K562 (cell line): ENCODE data around the gene ANAPC5. TPM values are rescaled to one million over a fixed set of nuclear protein-coding genes. Genes with fewer than 3 reads are reported as not detected.

Experiments
- COPS2 ChIP-seq: fragments of 450-650 bp; conservative IDR thresholded peaks from 2 replicates; pipeline ENCODE4 v1.6.1; 2016; ENCODE audit warnings: mild to moderate bottlenecking, moderate library complexity
- CSDE1 ChIP-seq, 2 experiments: fragments of 450-650 bp; IDR thresholded peaks; 2 replicates each; pipeline ENCODE4 v1.6.1; 2016; ENCODE audit warnings: mild to moderate bottlenecking in 1 of 2
- DPF2 ChIP-seq: fragments of 450-650 bp; IDR thresholded peaks from 2 replicates; pipeline ENCODE4 v1.6.1; 2016
- GTF2A2 ChIP-seq: IDR thresholded peaks from 2 replicates; pipeline ENCODE4 v1.6.1; 2016; ENCODE audit warnings: mild to moderate bottlenecking, missing genetic modification characterization, missing compliant biosample characterization
- KDM2B ChIP-seq: fragments of 250-450 bp; sonication (Bioruptor Pico); IDR thresholded peaks from 2 replicates; pipeline ENCODE4 v1.8.0; 2021; ENCODE audit warnings: mild to moderate bottlenecking, moderate library complexity
- POLR2G ChIP-seq: fragments of 200-400 bp; formaldehyde crosslinking; IDR thresholded peaks from 2 replicates; pipeline ENCODE4 v1.6.1; 2017; ENCODE audit warnings: low read depth, mild to moderate bottlenecking, antibody characterized with exemption, low read length, moderate library complexity
- RBM14 ChIP-seq: fragments of 200-400 bp; formaldehyde crosslinking; IDR thresholded peaks from 2 replicates; pipeline ENCODE4 v1.6.1; 2018; ENCODE audit warnings: low read depth, mild to moderate bottlenecking, low read length, moderate library complexity, borderline replicate concordance; ENCODE audit not compliant: insufficient read depth
- SMARCA5 ChIP-seq: fragments of 450-650 bp; IDR thresholded peaks from 2 replicates; pipeline ENCODE4 v1.6.1; 2016
- SP1 ChIP-seq: sonication (generic); formaldehyde crosslinking; IDR thresholded peaks from 2 replicates; pipeline ENCODE4 v1.8.1; 2022; ENCODE audit warnings: mild to moderate bottlenecking, missing genetic modification reagents
- SREBF2 ChIP-seq: sonication (generic); formaldehyde crosslinking; IDR thresholded peaks from 2 replicates; pipeline ENCODE4 v1.4.0; 2020; ENCODE audit warnings: mild to moderate bottlenecking, missing genetic modification reagents
- TAF15 ChIP-seq: fragments of 200-400 bp; formaldehyde crosslinking; IDR thresholded peaks from 2 replicates; pipeline ENCODE4 v1.6.1; 2017; ENCODE audit warnings: mild to moderate bottlenecking, low read depth, low read length, moderate library complexity
- TEAD4 ChIP-seq, 2 experiments: sonication (generic) in 1 of 2; formaldehyde crosslinking in 1 of 2; IDR thresholded peaks; 2 replicates each; pipeline versions ENCODE4 v1.6.1 to v1.8.0; 2012 to 2022; ENCODE audit warnings: borderline replicate concordance in 1 of 2, inconsistent platforms in 1 of 2, low read length in 1 of 2, mild to moderate bottlenecking in 1 of 2, missing genetic modification reagents in 1 of 2
- U2AF1 ChIP-seq: fragments of 200-400 bp; formaldehyde crosslinking; optimal IDR thresholded peaks from 2 replicates; pipeline ENCODE3; 2017; ENCODE audit warnings: mild to moderate bottlenecking, low read depth, low read length, moderate library complexity
- XRCC5 ChIP-seq: fragments of 200-400 bp; formaldehyde crosslinking; IDR thresholded peaks from 2 replicates; pipeline ENCODE4 v1.6.1; 2017; ENCODE audit warnings: low read depth, mild to moderate bottlenecking, low read length
- ZNF668 ChIP-seq: fragments of 250-450 bp; sonication (Bioruptor Pico); IDR thresholded peaks from 2 replicates; pipeline ENCODE4 v1.8.0; 2022; ENCODE audit warnings: mild to moderate bottlenecking, inconsistent platforms
- ZNF75A ChIP-seq: fragments of 450-650 bp; formaldehyde crosslinking; IDR thresholded peaks from 2 replicates; pipeline ENCODE4 v1.4.0; 2020; ENCODE audit warnings: mild to moderate bottlenecking
- polyA plus RNA-seq, 8 experiments: library from polyadenylated mRNA; depleted of rRNA in 4 of 8; stranded (reverse) in 5 of 8; unstranded in 3 of 8; fragments of >200 nt; fragmentation: Nextera tagmentation in 2 of 8; fragmentation: Illumina TruSeq in 1 of 8; extraction: Ambion mirVana in 2 of 8; extraction: Trizol in 1 of 8; gene quantifications; 2 replicates each; pipeline versions ENCODE4 v1.2.1 to v1.2.3, GENCODE V29; 2011 to 2014; ENCODE audit warnings: inconsistent platforms in 1 of 8, missing spikeins in 1 of 8
- total RNA-seq, 7 experiments: library from RNA; depleted of rRNA in 6 of 7; stranded (reverse); fragments of >200 nt in 6 of 7; fragmentation: Illumina TruSeq in 2 of 7; extraction: Trizol in 2 of 7; gene quantifications; 2 replicates each; pipeline versions ENCODE4 v1.2.1 to v1.2.3, GENCODE V29; 2011 to 2021; ENCODE audit warnings: low replicate concordance in 1 of 7
- TF ChIP-seq, protein P1 (sequence below): fragments of 450-650 bp; IDR thresholded peaks from one replicate; pipeline ENCODE4 v1.6.1; 2018; ENCODE audit warnings: mild to moderate bottlenecking, moderate library complexity; ENCODE audit not compliant: partially characterized antibody
- TF ChIP-seq, protein P2 (sequence below): fragments of 450-650 bp; formaldehyde crosslinking; IDR thresholded peaks from 2 replicates; pipeline ENCODE4 v1.4.0; 2020; ENCODE audit warnings: mild to moderate bottlenecking
- TF ChIP-seq, protein P3 (sequence below): sonication (generic); IDR thresholded peaks from 2 replicates; pipeline ENCODE4 v1.6.1; 2016
- TF ChIP-seq, protein P4 (sequence below): fragments of 250-450 bp; sonication (Bioruptor Pico); IDR thresholded peaks from 2 replicates; pipeline ENCODE4 v1.8.0; 2022; ENCODE audit warnings: inconsistent platforms, mild to moderate bottlenecking, moderate library complexity, borderline replicate concordance
- TF ChIP-seq, protein P5 (sequence below): IDR thresholded peaks from 2 replicates; pipeline ENCODE4 v1.6.1; 2011; ENCODE audit warnings: borderline replicate concordance, low read depth, mild to moderate bottlenecking, moderate library complexity, low read length; ENCODE audit not compliant: insufficient read depth, poor library complexity, severe bottlenecking

ANAPC5 gene
- total and polyA plus RNA-seq, 9 of the 15 experiments (the other 6 are each of a cell fraction or from before 2014, with no cell fraction given): 136 to 315 (median 197) TPM

DNA sequence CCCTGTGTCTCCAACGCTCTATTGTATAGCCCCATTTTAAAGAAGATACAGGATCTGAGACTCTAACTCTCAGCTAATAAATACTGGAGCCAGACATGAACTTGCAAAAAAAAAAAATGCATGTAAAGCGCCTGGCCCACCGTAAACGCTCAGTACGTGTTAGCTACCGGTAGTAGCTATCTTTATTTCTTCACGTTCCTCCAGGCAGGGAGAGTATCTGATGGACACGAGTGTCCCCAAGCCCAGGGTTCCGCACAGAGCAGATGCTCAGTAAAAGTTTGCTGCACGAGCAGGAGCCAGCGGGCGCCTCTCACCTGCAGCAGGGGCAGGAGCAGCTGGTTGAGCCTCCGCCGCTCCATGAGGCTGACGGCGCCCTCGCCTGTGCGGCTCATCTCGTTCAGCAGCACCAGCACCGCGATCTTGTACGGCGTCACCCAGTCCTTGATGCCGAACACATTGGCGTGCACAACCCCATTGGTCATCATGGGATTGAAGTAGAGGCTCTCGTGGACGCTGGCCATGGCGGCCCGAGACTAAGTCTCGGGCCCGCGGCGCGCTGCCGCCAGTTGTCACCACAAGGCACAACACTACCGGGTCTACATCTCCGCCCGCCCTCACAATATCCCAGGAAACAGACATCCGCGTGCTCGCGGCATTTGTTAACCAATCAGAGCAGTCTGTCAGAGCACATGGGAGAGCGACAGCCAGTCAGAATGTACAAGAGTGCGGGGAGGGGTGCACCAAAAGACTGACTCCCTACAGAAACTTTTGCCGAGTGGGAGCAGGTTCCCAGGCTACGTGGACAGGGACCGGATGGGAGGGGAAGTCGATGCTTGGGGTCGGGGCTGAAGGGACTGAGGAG lies at the start of gene ANAPC5 (continued):
- TF ChIP-seq, protein P1, sequence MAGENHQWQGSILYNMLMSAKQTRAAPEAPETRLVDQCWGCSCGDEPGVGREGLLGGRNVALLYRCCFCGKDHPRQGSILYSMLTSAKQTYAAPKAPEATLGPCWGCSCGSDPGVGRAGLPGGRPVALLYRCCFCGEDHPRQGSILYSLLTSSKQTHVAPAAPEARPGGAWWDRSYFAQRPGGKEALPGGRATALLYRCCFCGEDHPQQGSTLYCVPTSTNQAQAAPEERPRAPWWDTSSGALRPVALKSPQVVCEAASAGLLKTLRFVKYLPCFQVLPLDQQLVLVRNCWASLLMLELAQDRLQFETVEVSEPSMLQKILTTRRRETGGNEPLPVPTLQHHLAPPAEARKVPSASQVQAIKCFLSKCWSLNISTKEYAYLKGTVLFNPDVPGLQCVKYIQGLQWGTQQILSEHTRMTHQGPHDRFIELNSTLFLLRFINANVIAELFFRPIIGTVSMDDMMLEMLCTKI: no peak
- TF ChIP-seq ZNF668 (no peak), KDM2B (CRISPR knock-in tag) (no peak; the same call in 1 of the 2 replicates), SREBF2 (CRISPR knock-in tag) (no peak), TAF15 (no peak), ZNF75A (CRISPR knock-in tag) (no peak), RBM14 (no peak), SMARCA5 (no peak), COPS2 (no peak), XRCC5 (peak; percentile 95), GTF2A2 (tag) (no peak), CSDE1 (IDR thresholded peaks at IDR 0.05) (peak in 1 of 2 experiments; percentile 14; a peak in 1 of 4 replicates), SP1 (CRISPR knock-in tag) (peak; percentile 93), POLR2G (peak; percentile 99), TEAD4 (IDR thresholded peaks at IDR 0.05; ENCODE audit: low read length) (peak; percentile 22; the same call in 1 of the 2 replicates), TEAD4 (CRISPR knock-in tag; IDR thresholded peaks at IDR 0.05; ENCODE audit: borderline replicate concordance) (no peak), DPF2 (no peak), U2AF1 (no peak)
- TF ChIP-seq, protein P2, sequence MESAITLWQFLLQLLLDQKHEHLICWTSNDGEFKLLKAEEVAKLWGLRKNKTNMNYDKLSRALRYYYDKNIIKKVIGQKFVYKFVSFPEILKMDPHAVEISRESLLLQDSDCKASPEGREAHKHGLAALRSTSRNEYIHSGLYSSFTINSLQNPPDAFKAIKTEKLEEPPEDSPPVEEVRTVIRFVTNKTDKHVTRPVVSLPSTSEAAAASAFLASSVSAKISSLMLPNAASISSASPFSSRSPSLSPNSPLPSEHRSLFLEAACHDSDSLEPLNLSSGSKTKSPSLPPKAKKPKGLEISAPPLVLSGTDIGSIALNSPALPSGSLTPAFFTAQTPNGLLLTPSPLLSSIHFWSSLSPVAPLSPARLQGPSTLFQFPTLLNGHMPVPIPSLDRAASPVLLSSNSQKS (CRISPR knock-in tag): no peak
- TF ChIP-seq, protein P3, sequence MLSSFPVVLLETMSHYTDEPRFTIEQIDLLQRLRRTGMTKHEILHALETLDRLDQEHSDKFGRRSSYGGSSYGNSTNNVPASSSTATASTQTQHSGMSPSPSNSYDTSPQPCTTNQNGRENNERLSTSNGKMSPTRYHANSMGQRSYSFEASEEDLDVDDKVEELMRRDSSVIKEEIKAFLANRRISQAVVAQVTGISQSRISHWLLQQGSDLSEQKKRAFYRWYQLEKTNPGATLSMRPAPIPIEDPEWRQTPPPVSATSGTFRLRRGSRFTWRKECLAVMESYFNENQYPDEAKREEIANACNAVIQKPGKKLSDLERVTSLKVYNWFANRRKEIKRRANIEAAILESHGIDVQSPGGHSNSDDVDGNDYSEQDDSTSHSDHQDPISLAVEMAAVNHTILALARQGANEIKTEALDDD: no peak; the same call in 1 of the 2 replicates
- TF ChIP-seq, protein P4, sequence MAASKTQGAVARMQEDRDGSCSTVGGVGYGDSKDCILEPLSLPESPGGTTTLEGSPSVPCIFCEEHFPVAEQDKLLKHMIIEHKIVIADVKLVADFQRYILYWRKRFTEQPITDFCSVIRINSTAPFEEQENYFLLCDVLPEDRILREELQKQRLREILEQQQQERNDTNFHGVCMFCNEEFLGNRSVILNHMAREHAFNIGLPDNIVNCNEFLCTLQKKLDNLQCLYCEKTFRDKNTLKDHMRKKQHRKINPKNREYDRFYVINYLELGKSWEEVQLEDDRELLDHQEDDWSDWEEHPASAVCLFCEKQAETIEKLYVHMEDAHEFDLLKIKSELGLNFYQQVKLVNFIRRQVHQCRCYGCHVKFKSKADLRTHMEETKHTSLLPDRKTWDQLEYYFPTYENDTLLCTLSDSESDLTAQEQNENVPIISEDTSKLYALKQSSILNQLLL (CRISPR knock-in tag): no peak
- TF ChIP-seq, protein P5, sequence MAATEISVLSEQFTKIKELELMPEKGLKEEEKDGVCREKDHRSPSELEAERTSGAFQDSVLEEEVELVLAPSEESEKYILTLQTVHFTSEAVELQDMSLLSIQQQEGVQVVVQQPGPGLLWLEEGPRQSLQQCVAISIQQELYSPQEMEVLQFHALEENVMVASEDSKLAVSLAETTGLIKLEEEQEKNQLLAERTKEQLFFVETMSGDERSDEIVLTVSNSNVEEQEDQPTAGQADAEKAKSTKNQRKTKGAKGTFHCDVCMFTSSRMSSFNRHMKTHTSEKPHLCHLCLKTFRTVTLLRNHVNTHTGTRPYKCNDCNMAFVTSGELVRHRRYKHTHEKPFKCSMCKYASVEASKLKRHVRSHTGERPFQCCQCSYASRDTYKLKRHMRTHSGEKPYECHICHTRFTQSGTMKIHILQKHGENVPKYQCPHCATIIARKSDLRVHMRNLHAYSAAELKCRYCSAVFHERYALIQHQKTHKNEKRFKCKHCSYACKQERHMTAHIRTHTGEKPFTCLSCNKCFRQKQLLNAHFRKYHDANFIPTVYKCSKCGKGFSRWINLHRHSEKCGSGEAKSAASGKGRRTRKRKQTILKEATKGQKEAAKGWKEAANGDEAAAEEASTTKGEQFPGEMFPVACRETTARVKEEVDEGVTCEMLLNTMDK: no peak
